Smooth muscle cell (in vitro differentiated cells): ENCODE measurements around the gene OBP2B. TPM values are rescaled to one million over a fixed set of nuclear protein-coding genes. Genes with fewer than 3 reads are reported as not detected.
A peak's percentile ranks its signal among the peaks of the same experiment; 100 is the strongest.
"Not testable (repeated sequence)": the region's sequence is repeated elsewhere in the genome, so short reads cannot be mapped to it uniquely, and the experiment has no call there.

Experiments
- DNase-seq: peaks from one replicate; lab custom pipeline; 2025; ENCODE audit not compliant: unreplicated experiment; lab: John Stamatoyannopoulos, UW
- H2AFZ ChIP-seq: fragments of 200-600 bp; sonication (generic); 2 replicates; pipeline ENCODE4 v1.6.0; 2016; ENCODE audit warnings: antibody characterized with exemption, low read depth, mild to moderate bottlenecking
- H3F3A ChIP-seq: fragments of 200-600 bp; sonication (generic); 2 replicates; pipeline ENCODE4 v1.6.0; 2017; ENCODE audit warnings: antibody characterized with exemption, low read depth
- H3K27ac ChIP-seq: fragments of 200-600 bp; sonication (generic); 2 replicates; pipeline ENCODE4 v1.5.1; 2016; ENCODE audit warnings: low read depth, mild to moderate bottlenecking
- H3K27me3 ChIP-seq: fragments of 200-600 bp; sonication (generic); 2 replicates; pipeline ENCODE4 v1.6.1; 2016; ENCODE audit warnings: low read depth, mild to moderate bottlenecking
- H3K36me3 ChIP-seq: fragments of 200-600 bp; sonication (generic); 2 replicates; pipeline ENCODE4 v1.5.1; 2016; ENCODE audit warnings: low read depth
- H3K4me1 ChIP-seq: fragments of 200-600 bp; sonication (generic); 2 replicates; pipeline ENCODE4 v1.5.1; 2016; ENCODE audit warnings: low read depth
- H3K4me2 ChIP-seq: fragments of 200-600 bp; sonication (generic); 2 replicates; pipeline ENCODE4 v1.6.0; 2016; ENCODE audit warnings: mild to moderate bottlenecking
- H3K4me3 ChIP-seq: fragments of 200-600 bp; sonication (generic); 2 replicates; pipeline ENCODE4 v1.5.1; 2016; ENCODE audit warnings: mild to moderate bottlenecking
- H3K79me2 ChIP-seq: fragments of 200-600 bp; sonication (generic); 2 replicates; pipeline ENCODE4 v1.6.0; 2016; ENCODE audit warnings: low read depth, mild to moderate bottlenecking
- H3K9ac ChIP-seq: fragments of 200-600 bp; sonication (generic); 2 replicates; pipeline ENCODE4 v1.6.0; 2016; ENCODE audit warnings: low read depth
- H3K9me3 ChIP-seq: fragments of 200-600 bp; sonication (generic); replicated peaks from 2 replicates; pipeline ENCODE4 v1.5.1; 2016; ENCODE audit warnings: low read depth
- H4K20me1 ChIP-seq: fragments of 200-600 bp; sonication (generic); 2 replicates; pipeline ENCODE4 v1.6.0; 2016; ENCODE audit warnings: low read depth
- WGBS: methylation state at CpG from one replicate; pipeline ENCODE4 v1.1.7; 2016; ENCODE audit warnings: low lambda C conversion rate; 5-methylcytosine and 5-hydroxymethylcytosine counted together
- polyA plus RNA-seq: library from polyadenylated mRNA; unstranded; fragments of >200 nt; fragmentation: Nextera tagmentation; extraction: Ambion mirVana; gene quantifications from 2 replicates; pipeline ENCODE4 v1.2.1, GENCODE V29; 2016
- total RNA-seq: library from RNA; depleted of rRNA; stranded (reverse); fragments of >200 nt; gene quantifications from 2 replicates; pipeline ENCODE4 v1.2.3, GENCODE V29; 2014
- TF ChIP-seq, protein P1 (sequence below): fragments of 200-600 bp; sonication (generic); IDR thresholded peaks from 2 replicates; pipeline ENCODE4 v1.5.1; 2017; ENCODE audit warnings: borderline replicate concordance, mild to moderate bottlenecking, antibody characterized with exemption; ENCODE audit not compliant: insufficient read depth, poor library complexity, severe bottlenecking

OBP2B gene
- total and polyA plus RNA-seq, 2 experiments from 2014 or later, result not detected

DNA sequence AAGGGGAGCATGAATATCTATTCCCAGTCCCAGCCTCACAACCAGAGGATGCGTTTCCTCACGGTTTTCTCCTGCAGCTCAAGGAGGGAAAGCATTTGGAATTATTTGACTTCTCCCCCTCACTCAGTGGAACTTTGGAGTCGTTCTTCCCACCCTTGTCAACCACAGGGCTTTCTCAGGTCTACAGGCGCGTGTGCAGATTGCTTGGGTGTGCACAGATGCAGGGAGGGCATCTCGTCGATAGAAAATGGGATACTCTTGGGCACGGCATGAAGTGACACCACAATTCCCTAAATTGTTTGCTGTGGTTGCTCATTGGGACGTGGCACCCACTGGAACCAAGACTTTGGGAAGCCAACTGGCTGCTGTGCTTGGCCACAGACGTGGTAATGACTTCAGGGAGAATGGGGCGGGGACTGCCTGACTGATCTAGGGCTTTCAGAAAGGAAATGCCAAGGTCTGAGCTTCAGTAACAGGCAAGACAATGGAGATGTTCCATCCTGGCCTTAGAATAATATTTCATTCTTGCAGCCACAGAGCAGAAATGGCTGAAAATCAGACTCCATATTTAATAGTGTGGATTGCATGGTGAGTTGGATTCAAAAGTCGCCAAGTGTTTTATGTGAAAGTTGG, 12.2 kb upstream of the OBP2B start:
- WGBS, result 81% methylated on average over 12 of the region's 12 CpGs
- H3K4me3 ChIP-seq, result no peak overlapping the region
- H2AFZ ChIP-seq, result no peak overlapping the region
- H3K36me3 ChIP-seq, result no peaks in the 10 kb centered on the region
- no peaks in the 10 kb centered on the region for H4K20me1 ChIP-seq
- H3K27ac ChIP-seq, result no peak overlapping the region
- H3K4me2 ChIP-seq, result no peak overlapping the region
- H3K9me3 ChIP-seq, result no peaks in the 10 kb centered on the region
- no peaks in the 10 kb centered on the region for H3K79me2 ChIP-seq
- no peak overlapping the region for H3K9ac ChIP-seq
- no peaks in the 10 kb centered on the region for H3F3A ChIP-seq
- peaks cover 4% of the 10 kb centered on the region for H3K27me3 ChIP-seq
- H3K4me1 ChIP-seq, result no peaks in the 10 kb centered on the region
- no peak for DNase-seq
- TF ChIP-seq, protein P1, sequence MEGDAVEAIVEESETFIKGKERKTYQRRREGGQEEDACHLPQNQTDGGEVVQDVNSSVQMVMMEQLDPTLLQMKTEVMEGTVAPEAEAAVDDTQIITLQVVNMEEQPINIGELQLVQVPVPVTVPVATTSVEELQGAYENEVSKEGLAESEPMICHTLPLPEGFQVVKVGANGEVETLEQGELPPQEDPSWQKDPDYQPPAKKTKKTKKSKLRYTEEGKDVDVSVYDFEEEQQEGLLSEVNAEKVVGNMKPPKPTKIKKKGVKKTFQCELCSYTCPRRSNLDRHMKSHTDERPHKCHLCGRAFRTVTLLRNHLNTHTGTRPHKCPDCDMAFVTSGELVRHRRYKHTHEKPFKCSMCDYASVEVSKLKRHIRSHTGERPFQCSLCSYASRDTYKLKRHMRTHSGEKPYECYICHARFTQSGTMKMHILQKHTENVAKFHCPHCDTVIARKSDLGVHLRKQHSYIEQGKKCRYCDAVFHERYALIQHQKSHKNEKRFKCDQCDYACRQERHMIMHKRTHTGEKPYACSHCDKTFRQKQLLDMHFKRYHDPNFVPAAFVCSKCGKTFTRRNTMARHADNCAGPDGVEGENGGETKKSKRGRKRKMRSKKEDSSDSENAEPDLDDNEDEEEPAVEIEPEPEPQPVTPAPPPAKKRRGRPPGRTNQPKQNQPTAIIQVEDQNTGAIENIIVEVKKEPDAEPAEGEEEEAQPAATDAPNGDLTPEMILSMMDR, result no peak

GRCh38 chr9:133218049-133218975, 9.3 kb upstream of the OBP2B start:
- not testable (repeated sequence) for H3K4me2 ChIP-seq, DNase-seq, H2AFZ ChIP-seq, H3K9ac ChIP-seq, H3K79me2 ChIP-seq, H3K27ac ChIP-seq, H3K9me3 ChIP-seq, H3K27me3 ChIP-seq, H3K4me1 ChIP-seq, H4K20me1 ChIP-seq, H3K4me3 ChIP-seq, H3F3A ChIP-seq, H3K36me3 ChIP-seq
- WGBS, result 82% methylated on average over 19 of the region's 19 CpGs

- not testable (repeated sequence) for H2AFZ ChIP-seq, H3K4me2 ChIP-seq, H3K4me3 ChIP-seq, H4K20me1 ChIP-seq, DNase-seq, H3K27ac ChIP-seq, H3K9me3 ChIP-seq, H3K36me3 ChIP-seq, H3K27me3 ChIP-seq, H3F3A ChIP-seq, H3K79me2 ChIP-seq, H3K9ac ChIP-seq, H3K4me1 ChIP-seq
- 79% methylated on average over 12 of the region's 12 CpGs for WGBS
These were observed 8.4 kb upstream of the OBP2B start for GRCh38 chr9:133217333-133217988.

- not testable (repeated sequence) for H3F3A ChIP-seq, H3K4me1 ChIP-seq, H3K4me3 ChIP-seq, H3K36me3 ChIP-seq, H3K9me3 ChIP-seq, H3K4me2 ChIP-seq, H4K20me1 ChIP-seq, H2AFZ ChIP-seq, H3K9ac ChIP-seq, DNase-seq, H3K27me3 ChIP-seq, H3K79me2 ChIP-seq
- peak overlapping the region; percentile 17 for H3K27ac ChIP-seq
- 32% methylated on average over 4 of the region's 4 CpGs for WGBS
These were observed 5.2 kb upstream of the OBP2B start for GRCh38 chr9:133214276-133214675.

- Histone ChIP-seq H3K4me2 (no peak overlapping the region), H4K20me1 (no peaks in the 10 kb centered on the region), H3K79me2 (no peaks in the 10 kb centered on the region), H3K9me3 (no peaks in the 10 kb centered on the region), H3F3A (peaks cover 4% of the 10 kb centered on the region), H3K27ac (no peak overlapping the region), H3K4me1 (no peaks in the 10 kb centered on the region), H3K9ac (no peak overlapping the region), H3K4me3 (no peak overlapping the region), H2AFZ (no peak overlapping the region), H3K36me3 (no peaks in the 10 kb centered on the region), H3K27me3 (no peaks in the 10 kb centered on the region)
- 90% methylated on average over 7 of the region's 7 CpGs for WGBS
- TF ChIP-seq, protein P1, result no peak
- DNase-seq, result no peak
These were observed 1.6 kb upstream of the OBP2B start for GRCh38 chr9:133210609-133211008.
